HG03457 (cell line): ENCODE results near the gene PAM16.
"Not testable (repeated sequence)": the region's sequence is repeated elsewhere in the genome, so short reads cannot be mapped to it uniquely, and the experiment has no call there.

Source experiments
- ATAC-seq: cut with Tn5 transposase; IDR thresholded peaks from one replicate; pipeline ENCODE4 v1.9.1; 2021; ENCODE audit warnings: moderate number of reproducible peaks; ENCODE audit not compliant: unreplicated experiment

PAM16 gene

GRCh38 chr16:4354512-4355409 lies 3.6 kb upstream of the PAM16 start:
- ATAC-seq: no peak

GRCh38 chr16:4353675-4354074 lies 2.6 kb upstream of the PAM16 start:
- ATAC-seq: no peak

- ATAC-seq: no peak
Observed at GRCh38 chr16:4352843-4353242, 1.7 kb upstream of the PAM16 start.

- ATAC-seq: no peak
Observed at GRCh38 chr16:4351880-4352279, 759 bp upstream of the PAM16 start.

- no peak for ATAC-seq
Observed at GRCh38 chr16:4350365-4350786, 745 bp downstream of the PAM16 start.

- no peak for ATAC-seq
Observed at GRCh38 chr16:4349332-4349731, 1.8 kb downstream of the PAM16 start.

GRCh38 chr16:4347765-4348509 lies 3.2 kb downstream of the PAM16 start:
- no peak for ATAC-seq

GRCh38 chr16:4347010-4347409 lies 4.1 kb downstream of the PAM16 start:
- no peak for ATAC-seq

- ATAC-seq: no peak
Observed at GRCh38 chr16:4345836-4346781, 5.0 kb downstream of the PAM16 start.

GRCh38 chr16:4344983-4345835 lies 5.9 kb downstream of the PAM16 start:
- ATAC-seq: no peak

- ATAC-seq: not testable (repeated sequence)
Observed at GRCh38 chr16:4344300-4344982, 6.7 kb downstream of the PAM16 start.

GRCh38 chr16:4342866-4343744 lies 8.0 kb downstream of the PAM16 start:
- no peak for ATAC-seq

- no peak for ATAC-seq
Observed at GRCh38 chr16:4341250-4341649, 9.9 kb downstream of the PAM16 start.

- ATAC-seq: no peak
Observed at GRCh38 chr16:4340443-4340842, 10.7 kb downstream of the PAM16 start.

GRCh38 chr16:4339909-4340308 lies 11.2 kb downstream of the PAM16 start:
- no peak for ATAC-seq

- ATAC-seq: no peak
Observed at GRCh38 chr16:4339455-4339854, 11.7 kb downstream of the PAM16 start.

GRCh38 chr16:4338712-4339299 lies 12.3 kb downstream of the PAM16 start:
- no peak for ATAC-seq

- no peak for ATAC-seq
Observed at GRCh38 chr16:4338125-4338582, 13.0 kb downstream of the PAM16 start.
